A549 (cell line): Measurements from ENCODE around the gene MAMSTR. TPM values are rescaled to one million over a fixed set of nuclear protein-coding genes. Genes with fewer than 3 reads are reported as not detected.

Source experiments
- ATAC-seq, 2 experiments: fragments of 200-7000 bp in 1 of 2; fragments of >200 bp in 1 of 2; cut with Nextera tagmentation in 1 of 2; cut with Tn5 transposase in 1 of 2; 3 replicates each; pipeline versions ENCODE4 v1.8.0 to v1.9.1; 2018 to 2020; ENCODE audit warnings: mild to moderate bottlenecking in 1 of 2, moderate library complexity in 1 of 2
- CTCF ChIA-PET: fragments of 300-600 bp; sonication (Branson Sonifier 250); formaldehyde crosslinking; extraction: SDS; loops from one replicate; lab custom pipeline; 2021; ENCODE audit warnings: antibody characterized with exemption, inconsistent platforms; lab: Yijun Ruan, JAX
- POLR2A ChIA-PET: fragments of 350-600 bp; formaldehyde crosslinking; extraction: SDS; loops from one replicate; lab custom pipeline; 2021; ENCODE audit warnings: antibody characterized with exemption, inconsistent platforms; lab: Yijun Ruan, JAX
- DNase-seq, 2 experiments: peaks; one replicate each; pipeline versions ENCODE4 v3.0.0 to v3.0.0-alpha.2; 2011 to 2016; ENCODE audit warnings: low read depth in 1 of 2, low spot score in 1 of 2
- FAIRE-seq: peaks from 2 replicates; lab custom pipeline; 2011; peaks lifted over from hg19 to GRCh38; lab: Jason Lieb, UNC
- H3K27ac ChIP-seq, 2 experiments: fragments of >200 bp; sonication (Bioruptor Twin); formaldehyde crosslinking; 3 replicates each; pipeline ENCODE4 v1.5.1; 2016 to 2017
- H3K4me1 ChIP-seq: fragments of >200 bp; sonication (Bioruptor Twin); formaldehyde crosslinking; 3 replicates; pipeline ENCODE4 v1.6.1; 2016
- H3K4me2 ChIP-seq: fragments of >200 bp; sonication (Bioruptor Twin); formaldehyde crosslinking; 3 replicates; pipeline ENCODE4 v1.6.1; 2016
- H3K4me3 ChIP-seq: fragments of >200 bp; sonication (Bioruptor Twin); formaldehyde crosslinking; 3 replicates; pipeline ENCODE4 v1.5.1; 2016
- H3K9me3 ChIP-seq: fragments of >200 bp; sonication (Bioruptor Twin); formaldehyde crosslinking; 3 replicates; pipeline ENCODE4 v1.6.1; 2016
- BHLHE40 ChIP-seq: IDR thresholded peaks from 2 replicates; pipeline ENCODE4 v1.6.1; 2012; ENCODE audit warnings: low read depth, low read length, inconsistent platforms
- CHD2 ChIP-seq: fragments of 150-350 bp; IDR thresholded peaks from 2 replicates; pipeline ENCODE4 v1.6.1; 2014; ENCODE audit warnings: low read length; ENCODE audit not compliant: partially characterized antibody
- CHD4 ChIP-seq: fragments of 200-600 bp; sonication (generic); IDR thresholded peaks from 2 replicates; pipeline ENCODE4 v1.6.1; 2016; ENCODE audit warnings: antibody characterized with exemption, mild to moderate bottlenecking, borderline replicate concordance
- CTCF ChIP-seq: fragments of >200 bp; sonication (Bioruptor Twin); formaldehyde crosslinking; IDR thresholded peaks from 3 replicates; pipeline ENCODE4 v1.5.1; 2016
- FOSL2 ChIP-seq, 2 experiments: fragments of 450-650 bp in 1 of 2; fragments of >200 bp in 1 of 2; sonication (Bioruptor Twin) in 1 of 2; formaldehyde crosslinking; IDR thresholded peaks; 2 replicates each; pipeline versions ENCODE4 v1.5.0 to v1.6.1; 2016 to 2020; ENCODE audit warnings: mild to moderate bottlenecking in 1 of 2, moderate library complexity in 1 of 2
- FOXS1 ChIP-seq: fragments of 250-450 bp; sonication (Bioruptor Pico); IDR thresholded peaks from 2 replicates; pipeline ENCODE4 v1.5.0; 2020; ENCODE audit warnings: mild to moderate bottlenecking, moderate library complexity
- HDAC2 ChIP-seq: fragments of 200-600 bp; sonication (generic); IDR thresholded peaks from 2 replicates; pipeline ENCODE4 v1.6.1; 2016
- HES2 ChIP-seq: fragments of >200 bp; sonication (Bioruptor Twin); formaldehyde crosslinking; IDR thresholded peaks from 2 replicates; pipeline ENCODE4 v1.6.1; 2016
- HEYL ChIP-seq: fragments of 250-450 bp; sonication (Bioruptor Pico); IDR thresholded peaks from 2 replicates; pipeline ENCODE4 v1.8.0; 2021; ENCODE audit warnings: mild to moderate bottlenecking, moderate library complexity
- HOXB5 ChIP-seq: fragments of 250-450 bp; sonication (Bioruptor Pico); IDR thresholded peaks from 2 replicates; pipeline ENCODE4 v1.5.0; 2020; ENCODE audit warnings: mild to moderate bottlenecking, moderate library complexity
- MAFK ChIP-seq: fragments of 450-650 bp; IDR thresholded peaks from 2 replicates; pipeline ENCODE4 v1.6.1; 2014; ENCODE audit not compliant: partially characterized antibody
- MAX ChIP-seq: IDR thresholded peaks from 2 replicates; pipeline ENCODE4 v1.6.1; 2012
- MAZ ChIP-seq: fragments of 150-350 bp; IDR thresholded peaks from 2 replicates; pipeline ENCODE4 v1.6.1; 2014; ENCODE audit warnings: antibody characterized with exemption, low read depth, low read length, borderline replicate concordance
- NR3C1 ChIP-seq: fragments of >200 bp; sonication (Bioruptor Twin); formaldehyde crosslinking; IDR thresholded peaks from 3 replicates; pipeline ENCODE4 v1.6.1; 2017
- RARB ChIP-seq: fragments of 250-450 bp; sonication (Bioruptor Pico); IDR thresholded peaks from 2 replicates; pipeline ENCODE4 v1.8.0; 2021; ENCODE audit warnings: mild to moderate bottlenecking, moderate library complexity
- RCOR1 ChIP-seq: fragments of 150-350 bp; IDR thresholded peaks from 2 replicates; pipeline ENCODE4 v1.6.1; 2014; ENCODE audit warnings: antibody characterized with exemption, low read length, low read depth
- RFX5 ChIP-seq: fragments of 450-650 bp; IDR thresholded peaks from 2 replicates; pipeline ENCODE4 v1.7.1; 2014; ENCODE audit warnings: antibody characterized with exemption, mild to moderate bottlenecking, moderate library complexity
- RNF2 ChIP-seq: fragments of 200-600 bp; sonication (generic); IDR thresholded peaks from 2 replicates; pipeline ENCODE4 v1.6.1; 2016; ENCODE audit warnings: low read depth, mild to moderate bottlenecking, antibody characterized with exemption, moderate library complexity, borderline replicate concordance
- SREBF2 ChIP-seq: fragments of 450-650 bp; IDR thresholded peaks from 2 replicates; pipeline ENCODE4 v1.6.1; 2014; ENCODE audit warnings: mild to moderate bottlenecking, moderate library complexity
- TFCP2L1 ChIP-seq: fragments of 250-450 bp; sonication (Bioruptor Pico); IDR thresholded peaks from 2 replicates; pipeline ENCODE4 v1.5.0; 2021; ENCODE audit warnings: mild to moderate bottlenecking
- USF2 ChIP-seq: fragments of 450-650 bp; IDR thresholded peaks from 2 replicates; pipeline ENCODE4 v1.6.1; 2014; ENCODE audit warnings: antibody characterized with exemption
- ZSCAN20 ChIP-seq: fragments of 250-450 bp; sonication (Bioruptor Pico); IDR thresholded peaks from 2 replicates; pipeline ENCODE4 v1.8.0; 2022; ENCODE audit warnings: mild to moderate bottlenecking, moderate library complexity
- WGBS: methylation state at CpG from one replicate; pipeline ENCODE4 v1.1.6; 2017; ENCODE audit errors: missing lambda C conversion rate; 5-methylcytosine and 5-hydroxymethylcytosine counted together
- polyA plus RNA-seq, 4 experiments: library from polyadenylated mRNA; depleted of rRNA in 3 of 4; stranded (reverse); fragments of >200 nt; fragmentation: RNase III in 1 of 4; extraction: RNeasy Plus Mini Kit Qiagen cat#74134 plus additional on column Dnase treatment in 1 of 4; gene quantifications; 2 replicates in 3 of 4; 3 replicates in 1 of 4; pipeline ENCODE4 v1.2.3, GENCODE V29; 2011 to 2017
- TF ChIP-seq, protein P1 (sequence below): fragments of 200-600 bp; sonication (generic); IDR thresholded peaks from 2 replicates; pipeline ENCODE4 v1.6.1; 2016; ENCODE audit warnings: antibody characterized with exemption, mild to moderate bottlenecking, moderate library complexity
- TF ChIP-seq, protein P2 (sequence below): IDR thresholded peaks from 2 replicates; pipeline ENCODE4 v1.6.1; 2012; ENCODE audit warnings: low read depth, borderline replicate concordance
- TF ChIP-seq, protein P3 (sequence below): fragments of >200 bp; sonication (Bioruptor Twin); formaldehyde crosslinking; IDR thresholded peaks from 3 replicates; pipeline ENCODE4 v1.6.1; 2016
- TF ChIP-seq, protein P4 (sequence below): fragments of 250-450 bp; sonication (Bioruptor Pico); IDR thresholded peaks from 2 replicates; pipeline ENCODE4 v1.5.0; 2020; ENCODE audit warnings: low read depth, mild to moderate bottlenecking, moderate library complexity

The MAMSTR gene
- polyA plus RNA-seq, 2 of the 4 experiments (the other 2 are of a cell fraction): 0.44 to 0.52 TPM

- TF ChIP-seq, protein P1, sequence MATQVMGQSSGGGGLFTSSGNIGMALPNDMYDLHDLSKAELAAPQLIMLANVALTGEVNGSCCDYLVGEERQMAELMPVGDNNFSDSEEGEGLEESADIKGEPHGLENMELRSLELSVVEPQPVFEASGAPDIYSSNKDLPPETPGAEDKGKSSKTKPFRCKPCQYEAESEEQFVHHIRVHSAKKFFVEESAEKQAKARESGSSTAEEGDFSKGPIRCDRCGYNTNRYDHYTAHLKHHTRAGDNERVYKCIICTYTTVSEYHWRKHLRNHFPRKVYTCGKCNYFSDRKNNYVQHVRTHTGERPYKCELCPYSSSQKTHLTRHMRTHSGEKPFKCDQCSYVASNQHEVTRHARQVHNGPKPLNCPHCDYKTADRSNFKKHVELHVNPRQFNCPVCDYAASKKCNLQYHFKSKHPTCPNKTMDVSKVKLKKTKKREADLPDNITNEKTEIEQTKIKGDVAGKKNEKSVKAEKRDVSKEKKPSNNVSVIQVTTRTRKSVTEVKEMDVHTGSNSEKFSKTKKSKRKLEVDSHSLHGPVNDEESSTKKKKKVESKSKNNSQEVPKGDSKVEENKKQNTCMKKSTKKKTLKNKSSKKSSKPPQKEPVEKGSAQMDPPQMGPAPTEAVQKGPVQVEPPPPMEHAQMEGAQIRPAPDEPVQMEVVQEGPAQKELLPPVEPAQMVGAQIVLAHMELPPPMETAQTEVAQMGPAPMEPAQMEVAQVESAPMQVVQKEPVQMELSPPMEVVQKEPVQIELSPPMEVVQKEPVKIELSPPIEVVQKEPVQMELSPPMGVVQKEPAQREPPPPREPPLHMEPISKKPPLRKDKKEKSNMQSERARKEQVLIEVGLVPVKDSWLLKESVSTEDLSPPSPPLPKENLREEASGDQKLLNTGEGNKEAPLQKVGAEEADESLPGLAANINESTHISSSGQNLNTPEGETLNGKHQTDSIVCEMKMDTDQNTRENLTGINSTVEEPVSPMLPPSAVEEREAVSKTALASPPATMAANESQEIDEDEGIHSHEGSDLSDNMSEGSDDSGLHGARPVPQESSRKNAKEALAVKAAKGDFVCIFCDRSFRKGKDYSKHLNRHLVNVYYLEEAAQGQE: no peak
- TF ChIP-seq RFX5 (0 out of 2 replicates have a peak, but pooled peaks have one; percentile 52), MAX (0 out of 2 replicates have a peak, but pooled peaks have one; percentile 21), CHD2 (no peak), RARB (CRISPR knock-in tag) (no peak), FOSL2 (IDR thresholded peaks at IDR 0.05) (no peak), FOSL2 (CRISPR knock-in tag; IDR thresholded peaks at IDR 0.05) (peak; percentile 43), CTCF (no peak), HOXB5 (CRISPR knock-in tag) (no peak)
These were observed 27.4 kb upstream of the MAMSTR start, which contains the start of gene IZUMO1 (continued) for GRCh38 chr19:48746738-48747575.

DNA sequence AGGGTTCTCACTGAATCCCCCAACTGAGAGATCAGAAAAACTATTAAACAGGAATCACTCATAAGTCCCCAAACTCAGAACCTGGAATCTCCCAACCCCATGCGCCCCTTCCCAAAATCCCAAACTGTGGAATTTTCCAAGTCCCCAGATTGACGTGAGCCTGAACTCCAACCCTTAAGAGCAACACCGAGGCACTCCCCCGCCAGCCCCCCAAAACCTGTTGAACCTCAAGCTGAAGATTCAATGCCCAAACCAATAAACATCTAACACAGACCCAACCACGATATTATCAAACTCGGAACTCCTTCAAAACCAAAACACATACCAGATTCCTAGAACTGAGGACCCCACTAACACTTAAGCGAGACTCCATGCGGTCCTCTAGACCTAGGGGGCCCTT, 26.6 kb upstream of the MAMSTR start:
- Histone ChIP-seq H3K4me3 (no peak overlapping the region; the same call in 2 of the 3 replicates), H3K27ac (peak overlapping the region in 1 of 2 experiments; percentile 89; a peak in 2 of 6 replicates), H3K4me2 (peak overlapping the region; percentile 96; the same call in 2 of the 3 replicates), H3K4me1 (peaks cover 4% of the 10 kb centered on the region; the same call in 1 of the 3 replicates)
- ATAC-seq (no peak), FAIRE-seq (no peak)
- 87% methylated on average over 8 of the region's 8 CpGs for WGBS
- TF ChIP-seq RCOR1 (no peak), BHLHE40 (no peak), RNF2 (no peak), MAZ (no peak), USF2 (no peak), ZSCAN20 (no peak), HEYL (CRISPR knock-in tag) (no peak), MAFK (no peak), MAX (no peak), HOXB5 (CRISPR knock-in tag) (no peak), NR3C1 (no peak), HES2 (no peak), SREBF2 (no peak), FOXS1 (CRISPR knock-in tag) (no peak), TFCP2L1 (CRISPR knock-in tag) (no peak), CHD4 (no peak), HDAC2 (no peak)
- TF ChIP-seq, protein P2, sequence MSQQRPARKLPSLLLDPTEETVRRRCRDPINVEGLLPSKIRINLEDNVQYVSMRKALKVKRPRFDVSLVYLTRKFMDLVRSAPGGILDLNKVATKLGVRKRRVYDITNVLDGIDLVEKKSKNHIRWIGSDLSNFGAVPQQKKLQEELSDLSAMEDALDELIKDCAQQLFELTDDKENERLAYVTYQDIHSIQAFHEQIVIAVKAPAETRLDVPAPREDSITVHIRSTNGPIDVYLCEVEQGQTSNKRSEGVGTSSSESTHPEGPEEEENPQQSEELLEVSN: no peak
- TF ChIP-seq, protein P3, sequence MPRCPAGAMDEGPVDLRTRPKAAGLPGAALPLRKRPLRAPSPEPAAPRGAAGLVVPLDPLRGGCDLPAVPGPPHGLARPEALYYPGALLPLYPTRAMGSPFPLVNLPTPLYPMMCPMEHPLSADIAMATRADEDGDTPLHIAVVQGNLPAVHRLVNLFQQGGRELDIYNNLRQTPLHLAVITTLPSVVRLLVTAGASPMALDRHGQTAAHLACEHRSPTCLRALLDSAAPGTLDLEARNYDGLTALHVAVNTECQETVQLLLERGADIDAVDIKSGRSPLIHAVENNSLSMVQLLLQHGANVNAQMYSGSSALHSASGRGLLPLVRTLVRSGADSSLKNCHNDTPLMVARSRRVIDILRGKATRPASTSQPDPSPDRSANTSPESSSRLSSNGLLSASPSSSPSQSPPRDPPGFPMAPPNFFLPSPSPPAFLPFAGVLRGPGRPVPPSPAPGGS: no peak
- TF ChIP-seq, protein P4, sequence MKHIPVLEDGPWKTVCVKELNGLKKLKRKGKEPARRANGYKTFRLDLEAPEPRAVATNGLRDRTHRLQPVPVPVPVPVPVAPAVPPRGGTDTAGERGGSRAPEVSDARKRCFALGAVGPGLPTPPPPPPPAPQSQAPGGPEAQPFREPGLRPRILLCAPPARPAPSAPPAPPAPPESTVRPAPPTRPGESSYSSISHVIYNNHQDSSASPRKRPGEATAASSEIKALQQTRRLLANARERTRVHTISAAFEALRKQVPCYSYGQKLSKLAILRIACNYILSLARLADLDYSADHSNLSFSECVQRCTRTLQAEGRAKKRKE (CRISPR knock-in tag): no peak
- TF ChIP-seq, all 56 proteins: peak for 0
- CTCF ChIA-PET: interaction anchor here (1.1 to 1.5 kb wide), 6 partner anchors 7 to 100 kb away, joined by 3 to 6 read pairs (median 4); partner anchors contain the start of genes CA11 and HSD17B14
- DNase-seq: no peak
- POLR2A ChIA-PET: no interaction called here
- no peaks in the 10 kb centered on the region for H3K9me3 ChIP-seq
